ENCODE results near the gene FGF12.

Gene FGF12

DNA sequence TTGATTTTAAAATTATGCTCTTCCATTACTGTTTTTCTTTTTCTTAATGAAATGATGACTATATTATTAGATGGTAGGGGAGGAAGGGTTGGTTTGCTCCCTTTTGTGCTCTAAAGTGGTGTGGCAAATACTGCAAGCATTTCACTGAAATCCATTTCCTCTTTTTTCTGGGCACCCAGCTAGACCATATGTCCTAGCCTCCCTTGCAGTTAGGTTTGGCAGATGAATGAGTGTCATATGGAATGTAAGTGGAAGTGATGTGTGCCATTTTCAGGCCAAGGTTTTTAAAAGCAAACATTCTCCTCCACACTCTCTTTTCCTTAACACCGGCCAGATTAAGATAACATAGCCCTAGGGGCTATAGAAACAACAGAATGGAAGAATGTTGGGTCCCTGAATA lies 363.0 kb downstream of the FGF12 start:
- FAIRE-seq (no peak), DNase-seq (ENCODE audit: insufficient read length, low spot score) (no peak)
- TF ChIP-seq, protein P1, sequence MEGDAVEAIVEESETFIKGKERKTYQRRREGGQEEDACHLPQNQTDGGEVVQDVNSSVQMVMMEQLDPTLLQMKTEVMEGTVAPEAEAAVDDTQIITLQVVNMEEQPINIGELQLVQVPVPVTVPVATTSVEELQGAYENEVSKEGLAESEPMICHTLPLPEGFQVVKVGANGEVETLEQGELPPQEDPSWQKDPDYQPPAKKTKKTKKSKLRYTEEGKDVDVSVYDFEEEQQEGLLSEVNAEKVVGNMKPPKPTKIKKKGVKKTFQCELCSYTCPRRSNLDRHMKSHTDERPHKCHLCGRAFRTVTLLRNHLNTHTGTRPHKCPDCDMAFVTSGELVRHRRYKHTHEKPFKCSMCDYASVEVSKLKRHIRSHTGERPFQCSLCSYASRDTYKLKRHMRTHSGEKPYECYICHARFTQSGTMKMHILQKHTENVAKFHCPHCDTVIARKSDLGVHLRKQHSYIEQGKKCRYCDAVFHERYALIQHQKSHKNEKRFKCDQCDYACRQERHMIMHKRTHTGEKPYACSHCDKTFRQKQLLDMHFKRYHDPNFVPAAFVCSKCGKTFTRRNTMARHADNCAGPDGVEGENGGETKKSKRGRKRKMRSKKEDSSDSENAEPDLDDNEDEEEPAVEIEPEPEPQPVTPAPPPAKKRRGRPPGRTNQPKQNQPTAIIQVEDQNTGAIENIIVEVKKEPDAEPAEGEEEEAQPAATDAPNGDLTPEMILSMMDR (IDR thresholded peaks at IDR 0.05; ENCODE audit: insufficient read depth, missing control alignments): no peak

DNA sequence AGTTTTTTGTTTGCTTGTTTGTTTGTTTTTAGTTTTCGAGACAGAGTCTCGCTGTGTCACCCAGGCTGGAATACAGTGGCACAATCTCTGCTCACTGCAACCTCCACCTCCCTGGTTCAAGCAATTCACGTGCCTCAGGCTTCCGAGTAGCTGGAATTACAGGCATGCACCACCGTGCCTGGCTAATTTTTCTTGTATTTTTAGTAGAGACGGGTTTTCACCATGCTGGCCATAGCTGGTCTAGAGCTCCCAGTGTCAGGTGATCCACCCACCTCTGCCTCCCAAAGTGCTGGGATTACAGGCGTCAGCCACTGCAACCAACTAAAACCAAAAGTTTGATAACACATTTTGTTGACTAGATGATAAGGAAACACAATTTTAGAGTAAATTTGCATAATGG lies 372.7 kb downstream of the FGF12 start:
- no peak for DNase-seq (ENCODE audit: insufficient read length, low spot score)
- TF ChIP-seq, protein P1 (IDR thresholded peaks at IDR 0.05; ENCODE audit: insufficient read depth, missing control alignments): no peak
- FAIRE-seq: no peak

DNA sequence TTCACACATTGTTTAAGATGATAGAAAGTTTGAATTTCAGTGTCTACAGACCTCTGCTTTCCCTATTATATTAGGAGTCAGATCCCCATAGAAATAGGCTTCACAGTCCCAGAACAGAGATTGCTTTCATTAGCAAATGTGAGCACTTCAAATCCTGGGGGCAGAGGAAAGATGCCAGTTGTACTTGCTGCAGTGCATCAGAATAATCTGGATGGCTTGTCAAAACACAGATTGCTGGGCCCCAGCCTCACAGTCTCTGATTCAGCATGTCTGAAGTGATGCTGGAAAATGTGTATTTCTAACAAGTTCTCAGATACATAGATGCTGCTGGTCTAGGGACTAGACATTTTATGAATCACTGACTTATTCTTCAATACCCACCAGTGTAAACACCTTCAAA lies 375.2 kb downstream of the FGF12 start:
- TF ChIP-seq, protein P1 (IDR thresholded peaks at IDR 0.05; ENCODE audit: insufficient read depth, missing control alignments): no peak
- no peak for FAIRE-seq
- no peak for DNase-seq (ENCODE audit: insufficient read length, low spot score)

DNA sequence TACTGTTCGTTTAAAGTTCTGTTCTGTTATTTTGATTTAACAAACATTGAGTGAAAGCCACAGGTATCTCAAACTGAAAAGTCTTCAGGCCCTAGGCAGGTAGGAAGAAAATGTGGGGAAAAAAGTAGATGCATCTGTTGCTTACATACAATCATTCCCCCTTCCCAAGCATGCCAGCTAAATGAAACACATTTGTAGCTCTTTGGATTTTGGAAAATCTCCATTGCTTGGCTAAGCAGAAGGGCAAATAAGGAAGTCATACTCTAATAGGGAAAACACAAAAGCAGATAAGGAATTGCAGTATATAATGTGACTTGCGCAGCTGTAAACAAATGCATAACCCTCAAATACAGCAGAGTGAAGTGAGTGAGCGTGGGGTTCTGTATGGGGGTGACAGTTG lies 375.9 kb downstream of the FGF12 start:
- FAIRE-seq (no peak), DNase-seq (ENCODE audit: insufficient read length, low spot score) (no peak)
- TF ChIP-seq, protein P1 (IDR thresholded peaks at IDR 0.05; ENCODE audit: insufficient read depth, missing control alignments): no peak

DNA sequence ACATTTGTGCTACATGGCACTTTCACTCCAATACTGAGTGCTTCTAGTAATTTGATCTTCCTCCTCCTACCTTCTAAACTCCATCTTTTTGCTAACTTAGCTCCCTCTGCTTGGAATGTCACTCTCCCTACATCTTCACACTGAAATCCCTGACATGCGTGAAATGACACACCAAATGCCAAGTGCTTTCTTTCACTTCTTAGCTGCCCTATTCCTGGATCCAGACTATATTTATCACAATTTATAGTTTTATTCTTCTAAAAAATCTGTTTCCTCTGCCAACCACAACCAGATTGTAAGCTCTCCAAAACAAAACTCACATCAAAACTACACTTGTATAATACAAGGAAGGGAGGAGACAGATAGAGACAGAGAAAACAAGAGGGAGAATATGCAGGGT lies 387.3 kb downstream of the FGF12 start:
- DNase-seq (ENCODE audit: insufficient read length, low spot score): no peak
- TF ChIP-seq, protein P1 (IDR thresholded peaks at IDR 0.05; ENCODE audit: insufficient read depth, missing control alignments): no peak
- peak; percentile 11 for FAIRE-seq

DNA sequence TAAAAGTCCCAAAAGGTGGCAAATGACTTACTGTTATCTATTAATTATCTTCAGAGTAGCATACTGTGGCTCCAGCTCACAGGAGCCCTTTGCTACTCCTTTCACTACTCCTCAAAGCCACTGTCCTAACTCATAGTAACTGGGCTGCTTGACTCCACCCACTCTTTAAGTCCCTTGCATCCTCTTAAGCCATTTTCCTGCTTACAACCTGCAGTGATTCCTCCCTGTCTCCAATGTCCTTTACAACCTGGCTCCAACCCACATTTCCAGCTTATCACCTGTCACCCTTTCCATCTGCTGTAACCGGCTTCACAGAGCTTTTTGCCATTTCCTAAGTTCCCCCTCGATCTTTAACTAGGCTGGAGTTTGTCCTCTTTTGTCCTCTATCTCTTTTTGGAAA lies 388.1 kb downstream of the FGF12 start:
- TF ChIP-seq, protein P1 (IDR thresholded peaks at IDR 0.05; ENCODE audit: insufficient read depth, missing control alignments): no peak
- no peak for FAIRE-seq
- DNase-seq (ENCODE audit: insufficient read length, low spot score): no peak

DNA sequence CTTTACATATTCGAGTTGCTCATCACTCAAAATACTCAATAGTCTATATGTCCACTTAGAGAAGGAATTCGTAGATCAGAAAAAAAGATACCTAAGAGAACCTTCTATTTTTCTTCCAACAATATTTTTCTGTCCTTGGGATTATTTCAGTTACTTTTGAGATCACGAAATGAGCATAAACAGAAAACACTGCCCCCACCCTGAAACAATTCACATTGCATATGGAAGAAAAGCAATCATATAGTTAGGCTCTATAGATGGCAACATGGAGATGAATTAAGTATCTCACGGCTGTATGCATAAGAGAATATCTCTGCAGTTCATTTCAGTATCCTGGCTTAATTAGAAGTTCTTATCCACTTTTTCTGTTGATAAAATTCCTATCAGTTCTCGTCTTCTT lies 391.1 kb downstream of the FGF12 start:
- TF ChIP-seq, protein P1 (IDR thresholded peaks at IDR 0.05; ENCODE audit: insufficient read depth, missing control alignments): peak; percentile 22
- FAIRE-seq (peak; percentile 77), DNase-seq (ENCODE audit: insufficient read length, low spot score) (no peak)
